ENCODE results near the gene DDX24.

DNA sequence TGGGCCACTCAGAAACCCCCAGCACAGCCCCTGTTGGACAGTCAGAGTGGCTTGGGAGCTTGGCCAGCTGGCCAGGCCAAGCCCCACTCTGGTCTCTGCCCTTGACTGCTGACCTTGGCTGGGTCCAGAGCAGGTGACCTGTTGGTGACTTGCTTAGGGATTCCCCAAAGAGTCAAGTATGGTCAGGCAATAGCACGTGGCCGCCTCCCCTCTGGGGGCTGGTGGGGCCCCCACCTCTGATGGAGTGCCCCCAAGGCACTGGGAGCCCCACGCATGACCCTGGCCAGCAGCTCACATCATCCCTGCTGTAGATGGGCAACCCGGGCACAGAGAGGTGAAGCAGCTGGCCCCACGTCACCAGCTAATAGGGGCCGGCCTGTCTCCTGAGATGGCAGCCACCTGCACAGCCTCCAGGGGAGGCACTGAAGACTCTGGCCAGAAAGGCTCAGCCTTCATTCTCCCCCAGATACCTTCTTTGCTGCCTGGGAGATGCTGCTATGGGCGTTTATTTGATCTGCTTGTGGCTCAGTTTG is 82.1 kb downstream of the DDX24 start:
- TF ChIP-seq, protein P1, sequence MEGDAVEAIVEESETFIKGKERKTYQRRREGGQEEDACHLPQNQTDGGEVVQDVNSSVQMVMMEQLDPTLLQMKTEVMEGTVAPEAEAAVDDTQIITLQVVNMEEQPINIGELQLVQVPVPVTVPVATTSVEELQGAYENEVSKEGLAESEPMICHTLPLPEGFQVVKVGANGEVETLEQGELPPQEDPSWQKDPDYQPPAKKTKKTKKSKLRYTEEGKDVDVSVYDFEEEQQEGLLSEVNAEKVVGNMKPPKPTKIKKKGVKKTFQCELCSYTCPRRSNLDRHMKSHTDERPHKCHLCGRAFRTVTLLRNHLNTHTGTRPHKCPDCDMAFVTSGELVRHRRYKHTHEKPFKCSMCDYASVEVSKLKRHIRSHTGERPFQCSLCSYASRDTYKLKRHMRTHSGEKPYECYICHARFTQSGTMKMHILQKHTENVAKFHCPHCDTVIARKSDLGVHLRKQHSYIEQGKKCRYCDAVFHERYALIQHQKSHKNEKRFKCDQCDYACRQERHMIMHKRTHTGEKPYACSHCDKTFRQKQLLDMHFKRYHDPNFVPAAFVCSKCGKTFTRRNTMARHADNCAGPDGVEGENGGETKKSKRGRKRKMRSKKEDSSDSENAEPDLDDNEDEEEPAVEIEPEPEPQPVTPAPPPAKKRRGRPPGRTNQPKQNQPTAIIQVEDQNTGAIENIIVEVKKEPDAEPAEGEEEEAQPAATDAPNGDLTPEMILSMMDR (IDR thresholded peaks at IDR 0.05), result no peak
- TF ChIP-seq POLR2AphosphoS5 (IDR thresholded peaks at IDR 0.05) (no peak), EP300 (IDR thresholded peaks at IDR 0.05) (no peak)
